ENCODE measurements around the gene HMX2.
A peak's percentile ranks its signal among the peaks of the same experiment; 100 is the strongest.
"Not testable (repeated sequence)": the region's sequence is repeated elsewhere in the genome, so short reads cannot be mapped to it uniquely, and the experiment has no call there.

Gene HMX2

GRCh38 chr10:123150986-123151736, 3.2 kb downstream of the HMX2 start:
- no peak for DNase-seq (ENCODE audit: low read depth in 2 of 2)

GRCh38 chr10:123151737-123152135, 3.8 kb downstream of the HMX2 start:
- DNase-seq (ENCODE audit: low read depth in 2 of 2), result no peak

- DNase-seq (ENCODE audit: low read depth in 2 of 2), result no peak
Observed at GRCh38 chr10:123153486-123154091, 5.7 kb downstream of the HMX2 start.

- peak; percentile 94 to 95 for DNase-seq (ENCODE audit: low read depth in 2 of 2)
Observed at GRCh38 chr10:123154092-123154710, 6.3 kb downstream of the HMX2 start, which contains the start of gene BUB3. BUB3 (plus strand) TSS chr10:123154402; CDS start chr10:123154918, 516 bp downstream.

GRCh38 chr10:123154711-123155505, 7.0 kb downstream of the HMX2 start:
- peak in 1 of 2 donors; percentile 60 for DNase-seq (ENCODE audit: low read depth in 2 of 2)

- no peak for DNase-seq (ENCODE audit: low read depth in 2 of 2)
Observed at GRCh38 chr10:123156078-123156477, 8.1 kb downstream of the HMX2 start.

- no peak for DNase-seq (ENCODE audit: low read depth in 2 of 2)
Observed at GRCh38 chr10:123157210-123157609, 9.3 kb downstream of the HMX2 start.

GRCh38 chr10:123158682-123159081, 10.7 kb downstream of the HMX2 start:
- DNase-seq (ENCODE audit: low read depth in 2 of 2), result no peak

- no peak for DNase-seq (ENCODE audit: low read depth in 2 of 2)
Observed at GRCh38 chr10:123160311-123160980, 12.5 kb downstream of the HMX2 start.

GRCh38 chr10:123164319-123164718, 16.4 kb downstream of the HMX2 start:
- no peak for DNase-seq (ENCODE audit: low read depth in 2 of 2)

GRCh38 chr10:123165445-123166072, 17.6 kb downstream of the HMX2 start:
- DNase-seq (ENCODE audit: low read depth in 2 of 2), result no peak

GRCh38 chr10:123166618-123167017, 18.7 kb downstream of the HMX2 start:
- no peak for DNase-seq (ENCODE audit: low read depth in 2 of 2)

GRCh38 chr10:123170961-123171360, 23.0 kb downstream of the HMX2 start:
- no peak for DNase-seq (ENCODE audit: low read depth in 2 of 2)

- not testable (repeated sequence) for DNase-seq (ENCODE audit: low read depth in 2 of 2)
Observed at GRCh38 chr10:123171616-123172015, 23.7 kb downstream of the HMX2 start.

GRCh38 chr10:123175389-123176387, 27.8 kb downstream of the HMX2 start:
- no peak for DNase-seq (ENCODE audit: low read depth in 2 of 2)

- DNase-seq (ENCODE audit: low read depth in 2 of 2), result not testable (repeated sequence)
Observed at GRCh38 chr10:123178390-123178789, 30.5 kb downstream of the HMX2 start.

GRCh38 chr10:123180101-123181090, 32.5 kb downstream of the HMX2 start:
- DNase-seq (ENCODE audit: low read depth in 2 of 2), result no peak

- DNase-seq (ENCODE audit: low read depth in 2 of 2), result no peak
Observed at GRCh38 chr10:123183724-123184123, 35.8 kb downstream of the HMX2 start.
